ENCODE measurements around the gene STN1. TPM values are rescaled to one million over a fixed set of nuclear protein-coding genes. Genes with fewer than 3 reads are reported as not detected.

The STN1 gene
- total and polyA plus RNA-seq, 2 donors (not counting 1 experiment from before 2014, with no cell fraction given), result 21.7 to 36.5 TPM

DNA sequence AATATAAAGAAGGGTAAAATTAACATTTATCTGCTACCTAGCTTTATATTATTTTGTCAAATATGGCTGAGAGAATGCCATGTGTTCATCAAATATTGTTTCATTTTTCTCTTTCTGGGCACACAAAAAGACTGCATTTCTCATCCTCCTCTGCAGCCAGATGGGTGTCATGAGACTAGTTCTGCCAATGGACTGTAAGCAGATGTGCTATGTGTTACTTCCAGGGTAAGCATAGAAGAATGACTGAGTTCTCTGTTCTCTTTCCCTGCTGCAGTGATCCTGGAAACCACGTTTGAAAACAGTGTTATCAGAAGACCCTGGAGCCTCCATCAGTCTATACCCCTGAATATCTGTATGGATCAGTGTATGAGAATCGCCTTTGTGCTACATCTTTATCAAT, 24.9 kb upstream of the STN1 start:
- Histone ChIP-seq H3K4me1 (ENCODE audit: control insufficient read depth, extremely low read depth, insufficient read depth, low read length) (no peaks in the 10 kb centered on the region), H3K9ac (ENCODE audit: insufficient read depth, low read length) (no peak overlapping the region), H3K36me3 (ENCODE audit: control insufficient read depth, insufficient read depth, low read length) (no peaks in the 10 kb centered on the region), H2AFZ (ENCODE audit: low read length) (no peak overlapping the region), H3K9me3 (ENCODE audit: control insufficient read depth, insufficient read depth, low read depth, low read length) (no peaks in the 10 kb centered on the region), H3K4me2 (ENCODE audit: extremely low read depth, insufficient read depth, low read length) (no peak overlapping the region), H3K79me2 (ENCODE audit: control insufficient read depth, insufficient read depth, low read length) (no peaks in the 10 kb centered on the region), H4K20me1 (ENCODE audit: control insufficient read depth, extremely low read depth, insufficient read depth, low read length) (no peaks in the 10 kb centered on the region), H3K4me3 (replicated peaks in 1 of 4; ENCODE audit: control extremely low read depth in 1 of 4, insufficient read depth in 1 of 4, low read depth in 3 of 4, low read length in 4 of 4) (no peak overlapping the region), H3K27me3 (ENCODE audit: control insufficient read depth, insufficient read depth, low read length) (no peaks in the 10 kb centered on the region), H3K27ac (ENCODE audit: insufficient read depth, low read length) (no peak overlapping the region)
- DNase-seq (ENCODE audit: low read depth in 2 of 2), result no peak
- TF ChIP-seq, protein P1, sequence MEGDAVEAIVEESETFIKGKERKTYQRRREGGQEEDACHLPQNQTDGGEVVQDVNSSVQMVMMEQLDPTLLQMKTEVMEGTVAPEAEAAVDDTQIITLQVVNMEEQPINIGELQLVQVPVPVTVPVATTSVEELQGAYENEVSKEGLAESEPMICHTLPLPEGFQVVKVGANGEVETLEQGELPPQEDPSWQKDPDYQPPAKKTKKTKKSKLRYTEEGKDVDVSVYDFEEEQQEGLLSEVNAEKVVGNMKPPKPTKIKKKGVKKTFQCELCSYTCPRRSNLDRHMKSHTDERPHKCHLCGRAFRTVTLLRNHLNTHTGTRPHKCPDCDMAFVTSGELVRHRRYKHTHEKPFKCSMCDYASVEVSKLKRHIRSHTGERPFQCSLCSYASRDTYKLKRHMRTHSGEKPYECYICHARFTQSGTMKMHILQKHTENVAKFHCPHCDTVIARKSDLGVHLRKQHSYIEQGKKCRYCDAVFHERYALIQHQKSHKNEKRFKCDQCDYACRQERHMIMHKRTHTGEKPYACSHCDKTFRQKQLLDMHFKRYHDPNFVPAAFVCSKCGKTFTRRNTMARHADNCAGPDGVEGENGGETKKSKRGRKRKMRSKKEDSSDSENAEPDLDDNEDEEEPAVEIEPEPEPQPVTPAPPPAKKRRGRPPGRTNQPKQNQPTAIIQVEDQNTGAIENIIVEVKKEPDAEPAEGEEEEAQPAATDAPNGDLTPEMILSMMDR (conservative IDR thresholded peaks at IDR 0.05 in 1 of 2, IDR thresholded peaks at IDR 0.05 in 1 of 2; ENCODE audit: low read depth in 1 of 2, low read length in 2 of 2), result no peak
- no peak for TF ChIP-seq EZH2 (IDR thresholded peaks at IDR 0.05; ENCODE audit: low read length, missing control alignments)

DNA sequence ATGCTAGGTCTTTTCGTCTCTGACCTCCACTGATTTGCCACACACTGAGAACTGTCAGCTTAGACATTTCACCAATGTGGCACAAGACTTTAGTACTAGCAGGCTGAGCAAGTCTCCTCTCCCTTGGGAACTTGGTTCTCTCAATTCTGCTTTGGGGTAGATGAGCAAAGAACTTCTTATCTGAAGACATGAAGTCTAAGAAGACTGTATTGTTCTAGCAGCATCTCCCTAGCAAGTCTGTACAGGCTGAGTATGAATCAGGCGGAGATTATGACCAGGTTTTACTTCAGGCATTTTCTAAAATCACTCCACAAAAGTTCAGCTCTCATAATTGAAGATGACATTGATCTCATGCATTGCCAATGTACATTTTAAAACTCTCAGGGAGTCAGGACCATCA, 23.8 kb upstream of the STN1 start:
- Histone ChIP-seq H3K79me2 (ENCODE audit: control insufficient read depth, insufficient read depth, low read length) (no peaks in the 10 kb centered on the region), H4K20me1 (ENCODE audit: control insufficient read depth, extremely low read depth, insufficient read depth, low read length) (no peaks in the 10 kb centered on the region), H3K9ac (ENCODE audit: insufficient read depth, low read length) (no peak overlapping the region), H3K4me3 (replicated peaks in 1 of 4; ENCODE audit: control extremely low read depth in 1 of 4, insufficient read depth in 1 of 4, low read depth in 3 of 4, low read length in 4 of 4) (no peak overlapping the region), H3K36me3 (ENCODE audit: control insufficient read depth, insufficient read depth, low read length) (no peaks in the 10 kb centered on the region), H3K27ac (ENCODE audit: insufficient read depth, low read length) (no peak overlapping the region), H2AFZ (ENCODE audit: low read length) (no peak overlapping the region), H3K4me1 (ENCODE audit: control insufficient read depth, extremely low read depth, insufficient read depth, low read length) (no peaks in the 10 kb centered on the region), H3K4me2 (ENCODE audit: extremely low read depth, insufficient read depth, low read length) (no peak overlapping the region), H3K9me3 (ENCODE audit: control insufficient read depth, insufficient read depth, low read depth, low read length) (no peaks in the 10 kb centered on the region), H3K27me3 (ENCODE audit: control insufficient read depth, insufficient read depth, low read length) (no peaks in the 10 kb centered on the region)
- TF ChIP-seq, protein P1 (conservative IDR thresholded peaks at IDR 0.05 in 1 of 2, IDR thresholded peaks at IDR 0.05 in 1 of 2; ENCODE audit: low read depth in 1 of 2, low read length in 2 of 2), result no peak
- TF ChIP-seq EZH2 (IDR thresholded peaks at IDR 0.05; ENCODE audit: low read length, missing control alignments), result no peak
- DNase-seq (ENCODE audit: low read depth in 2 of 2), result no peak

DNA sequence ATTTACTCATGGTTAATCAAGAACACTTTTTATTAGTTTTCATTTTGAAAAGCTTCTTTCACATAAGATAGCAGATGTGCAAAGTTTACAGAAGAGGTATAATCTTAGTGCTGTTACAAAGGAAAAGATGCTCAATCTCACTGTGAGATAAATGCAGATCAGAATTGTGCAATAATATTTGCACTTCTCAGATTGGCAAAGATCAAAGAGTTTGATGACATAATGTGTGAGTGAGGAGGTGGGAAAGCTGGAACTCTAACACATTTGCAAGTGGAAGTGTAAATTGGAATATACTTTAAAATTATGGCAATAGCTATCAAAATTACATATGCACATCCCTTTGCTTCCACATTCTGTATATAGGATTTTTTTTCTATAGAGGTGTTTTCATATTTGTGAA, 21.5 kb upstream of the STN1 start:
- H4K20me1 ChIP-seq (ENCODE audit: control insufficient read depth, extremely low read depth, insufficient read depth, low read length), result no peaks in the 10 kb centered on the region
- H3K4me3 ChIP-seq (replicated peaks in 1 of 4; ENCODE audit: control extremely low read depth in 1 of 4, insufficient read depth in 1 of 4, low read depth in 3 of 4, low read length in 4 of 4), result no peak overlapping the region
- H2AFZ ChIP-seq (ENCODE audit: low read length), result no peak overlapping the region
- no peak overlapping the region for H3K27ac ChIP-seq (ENCODE audit: insufficient read depth, low read length)
- H3K9me3 ChIP-seq (ENCODE audit: control insufficient read depth, insufficient read depth, low read depth, low read length), result no peaks in the 10 kb centered on the region
- H3K36me3 ChIP-seq (ENCODE audit: control insufficient read depth, insufficient read depth, low read length), result no peaks in the 10 kb centered on the region
- no peaks in the 10 kb centered on the region for H3K4me1 ChIP-seq (ENCODE audit: control insufficient read depth, extremely low read depth, insufficient read depth, low read length)
- no peak for DNase-seq (ENCODE audit: low read depth in 2 of 2)
- H3K79me2 ChIP-seq (ENCODE audit: control insufficient read depth, insufficient read depth, low read length), result no peaks in the 10 kb centered on the region
- TF ChIP-seq EZH2 (IDR thresholded peaks at IDR 0.05; ENCODE audit: low read length, missing control alignments), result no peak
- H3K4me2 ChIP-seq (ENCODE audit: extremely low read depth, insufficient read depth, low read length), result no peak overlapping the region
- no peak overlapping the region for H3K9ac ChIP-seq (ENCODE audit: insufficient read depth, low read length)
- no peaks in the 10 kb centered on the region for H3K27me3 ChIP-seq (ENCODE audit: control insufficient read depth, insufficient read depth, low read length)
